Peyer's patch (tissue), 4 donors: ENCODE data around the gene VBP1. TPM values are rescaled to one million over a fixed set of nuclear protein-coding genes. Genes with fewer than 3 reads are reported as not detected.
A peak's percentile ranks its signal among the peaks of the same experiment; 100 is the strongest.
"Not testable (repeated sequence)": the region's sequence is repeated elsewhere in the genome, so short reads cannot be mapped to it uniquely, and the experiment has no call there.

Experiments
- DNase-seq, 3 donors: peaks; one replicate each; pipeline ENCODE4 v3.0.0-alpha.2; 2017 to 2019
- H3K27ac ChIP-seq, 4 donors: fragments of 200-600 bp; sonication (generic); one replicate each; pipeline ENCODE4 v1.5.1; 2016 to 2019
- H3K27me3 ChIP-seq, 2 donors: fragments of 200-600 bp; sonication (generic); one replicate each; pipeline ENCODE4 v1.5.1; 2019
- H3K36me3 ChIP-seq, 3 donors: fragments of 200-600 bp; sonication (generic); one replicate each; pipeline ENCODE4 v1.5.1; 2016 to 2019
- H3K4me1 ChIP-seq, 4 donors: fragments of 200-600 bp; sonication (generic); one replicate each; pipeline ENCODE4 v1.5.1; 2016 to 2019
- H3K4me3 ChIP-seq, 4 donors: fragments of 200-600 bp; sonication (generic); 1 replicate in 3 of 4; 2 replicates in 1 of 4; pipeline ENCODE4 v1.5.1; 2016 to 2019; ENCODE audit warnings: mild to moderate bottlenecking in 1 of 4
- H3K9me3 ChIP-seq, 4 donors: fragments of 200-600 bp; sonication (generic); one replicate each; pipeline ENCODE4 v1.5.1; 2016 to 2019; ENCODE audit warnings: mild to moderate bottlenecking in 1 of 4
- POLR2A ChIP-seq, 2 donors: fragments of 450-650 bp; IDR thresholded peaks; one replicate each; pipeline ENCODE4 v1.5.1; 2017; ENCODE audit warnings: antibody characterized with exemption in 2 of 2, mild to moderate bottlenecking in 2 of 2, moderate library complexity in 2 of 2
- total RNA-seq, 4 donors: library from RNA; depleted of rRNA; stranded (reverse); fragments of >200 nt; gene quantifications; one replicate each; pipeline ENCODE4 v1.1.0, GENCODE V29; 2016
- TF ChIP-seq, protein P1 (sequence below), 6 experiments: fragments of 450-650 bp in 4 of 6; fragments of 200-600 bp in 2 of 6; sonication (generic) in 1 of 6; IDR thresholded peaks; one replicate each; pipeline ENCODE4 v1.5.1; 2017 to 2019; ENCODE audit warnings: antibody characterized with exemption in 6 of 6, mild to moderate bottlenecking in 3 of 6, moderate library complexity in 1 of 6

Gene VBP1
- total RNA-seq, 4 donors from 2014 or later, result 11.7 to 31.9 (median 21.8) TPM

DNA sequence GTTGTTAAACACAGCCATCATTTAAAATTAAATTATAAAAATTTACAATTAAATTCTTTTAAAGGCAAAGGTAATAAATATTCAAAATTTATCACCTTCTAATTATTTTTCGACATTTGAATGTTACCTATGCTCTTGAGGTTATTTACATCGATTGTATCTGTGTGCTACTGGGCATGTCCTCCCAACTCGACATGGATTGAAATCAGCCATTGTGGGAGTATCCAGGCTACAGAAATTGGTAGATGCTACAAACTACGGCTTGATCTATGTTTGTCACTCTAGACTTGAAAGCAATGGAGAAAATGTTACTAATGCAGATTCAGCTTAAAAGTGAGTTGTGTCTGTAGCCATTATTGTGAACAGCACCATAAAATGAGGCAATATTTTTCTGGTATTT is 2.5 kb upstream of the VBP1 start:
- Histone ChIP-seq H3K9me3 (no peaks in the 10 kb centered on the region), H3K27ac (no peak overlapping the region), H3K4me1 (peaks cover 0 to 15% (median 0%) of the 10 kb centered on the region in 4 donors), H3K4me3 (no peak overlapping the region), H3K36me3 (no peaks in the 10 kb centered on the region), H3K27me3 (no peaks in the 10 kb centered on the region)
- no peak for DNase-seq
- TF ChIP-seq, protein P1, sequence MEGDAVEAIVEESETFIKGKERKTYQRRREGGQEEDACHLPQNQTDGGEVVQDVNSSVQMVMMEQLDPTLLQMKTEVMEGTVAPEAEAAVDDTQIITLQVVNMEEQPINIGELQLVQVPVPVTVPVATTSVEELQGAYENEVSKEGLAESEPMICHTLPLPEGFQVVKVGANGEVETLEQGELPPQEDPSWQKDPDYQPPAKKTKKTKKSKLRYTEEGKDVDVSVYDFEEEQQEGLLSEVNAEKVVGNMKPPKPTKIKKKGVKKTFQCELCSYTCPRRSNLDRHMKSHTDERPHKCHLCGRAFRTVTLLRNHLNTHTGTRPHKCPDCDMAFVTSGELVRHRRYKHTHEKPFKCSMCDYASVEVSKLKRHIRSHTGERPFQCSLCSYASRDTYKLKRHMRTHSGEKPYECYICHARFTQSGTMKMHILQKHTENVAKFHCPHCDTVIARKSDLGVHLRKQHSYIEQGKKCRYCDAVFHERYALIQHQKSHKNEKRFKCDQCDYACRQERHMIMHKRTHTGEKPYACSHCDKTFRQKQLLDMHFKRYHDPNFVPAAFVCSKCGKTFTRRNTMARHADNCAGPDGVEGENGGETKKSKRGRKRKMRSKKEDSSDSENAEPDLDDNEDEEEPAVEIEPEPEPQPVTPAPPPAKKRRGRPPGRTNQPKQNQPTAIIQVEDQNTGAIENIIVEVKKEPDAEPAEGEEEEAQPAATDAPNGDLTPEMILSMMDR (IDR thresholded peaks at IDR 0.05), result no peak
- TF ChIP-seq POLR2A (IDR thresholded peaks at IDR 0.05), result no peak

DNA sequence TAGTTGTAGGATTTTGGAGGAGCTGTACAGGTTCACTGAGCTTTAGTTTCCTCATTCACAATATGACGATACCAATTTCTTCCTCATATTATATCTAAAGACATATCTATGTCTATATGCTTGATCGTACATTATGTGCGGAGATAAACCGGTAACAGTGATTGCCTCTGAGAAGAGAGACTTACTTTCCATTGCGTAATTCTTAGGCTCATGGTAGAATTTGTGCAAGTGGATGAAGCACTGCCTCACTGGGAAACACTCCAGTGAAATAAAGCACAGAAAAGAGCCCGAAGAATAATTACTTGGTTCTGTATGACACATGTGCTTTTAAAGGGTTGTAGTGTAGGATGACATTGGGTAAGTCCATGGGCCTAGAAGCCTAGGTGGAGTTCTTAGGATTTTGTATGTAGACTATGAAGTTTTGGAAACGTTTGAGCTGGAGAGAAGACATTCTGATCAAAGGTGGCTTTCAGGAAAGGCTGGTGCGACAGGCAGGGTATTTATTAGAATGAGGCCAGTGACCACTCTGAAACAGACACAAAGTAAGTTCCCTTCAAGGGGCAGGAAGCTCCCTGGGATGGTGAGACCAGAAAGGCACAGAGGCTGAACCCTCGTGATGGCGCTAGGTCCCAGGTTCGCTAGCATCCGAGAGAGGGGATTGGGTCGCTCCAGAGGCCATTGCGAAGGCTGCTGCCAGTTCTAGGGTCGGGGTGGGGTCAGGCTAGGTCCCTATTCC is 649 bp upstream of the VBP1 start:
- H3K4me3 ChIP-seq, result peak overlapping the region; percentile 58 to 95 (median 66)
- H3K36me3 ChIP-seq, result peaks cover 0 to under 1% (median 0%) of the 10 kb centered on the region in 3 donors
- peaks cover 0 to 18% (median 0%) of the 10 kb centered on the region in 4 donors for H3K4me1 ChIP-seq
- peak overlapping the region; percentile 77 to 94 (median 86) for H3K27ac ChIP-seq
- no peaks in the 10 kb centered on the region for H3K27me3 ChIP-seq
- H3K9me3 ChIP-seq, result no peaks in the 10 kb centered on the region
- TF ChIP-seq, protein P1 (IDR thresholded peaks at IDR 0.05), result no peak
- TF ChIP-seq POLR2A (IDR thresholded peaks at IDR 0.05), result no peak
- no peak for DNase-seq

DNA sequence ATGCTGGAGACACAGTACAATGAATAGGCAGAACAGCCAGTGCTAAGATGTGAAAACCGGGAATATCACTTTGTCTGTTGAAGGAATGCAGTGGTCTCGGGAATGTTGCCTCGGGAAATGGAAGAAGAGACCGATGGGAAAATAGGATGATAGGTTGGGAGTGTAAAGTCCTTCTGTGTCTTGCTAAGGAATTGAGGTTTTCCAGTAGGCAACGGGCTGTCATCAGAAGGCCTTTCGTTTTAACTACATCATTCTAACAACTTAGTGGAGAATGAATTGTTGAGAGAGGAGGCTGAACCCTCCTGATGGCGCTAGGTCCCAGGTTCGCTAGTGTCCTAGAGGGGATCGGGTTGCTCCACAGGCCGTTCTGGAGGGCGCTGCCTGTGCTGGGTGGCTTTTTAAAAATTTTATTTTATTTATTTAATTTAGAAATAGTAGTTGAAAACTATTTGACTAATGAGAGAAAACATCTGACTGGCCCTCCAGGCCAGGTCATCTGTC is 730 bp downstream of the VBP1 start:
- peak overlapping the region; percentile 77 to 94 (median 86) for H3K27ac ChIP-seq
- DNase-seq, result no peak
- H3K27me3 ChIP-seq, result no peaks in the 10 kb centered on the region
- H3K36me3 ChIP-seq, result peaks cover 0 to 11% (median 0%) of the 10 kb centered on the region in 3 donors
- H3K9me3 ChIP-seq, result no peaks in the 10 kb centered on the region
- H3K4me1 ChIP-seq, result peaks cover 0 to 18% (median 0%) of the 10 kb centered on the region in 4 donors
- TF ChIP-seq, protein P1 (IDR thresholded peaks at IDR 0.05), result no peak
- TF ChIP-seq POLR2A (IDR thresholded peaks at IDR 0.05), result no peak
- H3K4me3 ChIP-seq, result peak overlapping the region; percentile 58 to 95 (median 66)

DNA sequence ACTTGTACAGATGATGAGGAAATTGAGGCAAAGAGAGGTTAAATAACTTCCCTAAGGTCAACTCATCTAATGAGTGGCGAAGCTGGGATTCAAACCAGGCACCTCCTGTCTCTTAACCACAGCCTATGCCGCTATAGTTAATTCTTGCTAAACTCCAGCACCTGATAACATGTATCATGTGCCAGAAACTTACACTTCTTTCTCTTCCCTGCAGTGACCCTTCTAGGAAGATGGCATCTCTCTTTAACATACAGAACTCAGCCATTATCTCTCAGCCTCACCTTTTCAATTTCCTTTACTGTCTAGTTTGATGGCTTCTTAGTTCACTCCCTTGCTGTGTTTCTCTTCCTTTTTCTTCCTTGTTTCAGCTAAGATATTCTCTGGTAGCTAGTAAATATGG is 2.5 kb downstream of the VBP1 start:
- H3K9me3 ChIP-seq, result no peaks in the 10 kb centered on the region
- peaks cover 0 to 11% (median 0%) of the 10 kb centered on the region in 3 donors for H3K36me3 ChIP-seq
- no peak overlapping the region for H3K27ac ChIP-seq
- H3K4me3 ChIP-seq, result no peak overlapping the region
- DNase-seq, result no peak
- H3K27me3 ChIP-seq, result no peaks in the 10 kb centered on the region
- H3K4me1 ChIP-seq, result peaks cover 0 to 18% (median 0%) of the 10 kb centered on the region in 4 donors
- no peak for TF ChIP-seq POLR2A (IDR thresholded peaks at IDR 0.05)
- TF ChIP-seq, protein P1 (IDR thresholded peaks at IDR 0.05), result no peak

DNA sequence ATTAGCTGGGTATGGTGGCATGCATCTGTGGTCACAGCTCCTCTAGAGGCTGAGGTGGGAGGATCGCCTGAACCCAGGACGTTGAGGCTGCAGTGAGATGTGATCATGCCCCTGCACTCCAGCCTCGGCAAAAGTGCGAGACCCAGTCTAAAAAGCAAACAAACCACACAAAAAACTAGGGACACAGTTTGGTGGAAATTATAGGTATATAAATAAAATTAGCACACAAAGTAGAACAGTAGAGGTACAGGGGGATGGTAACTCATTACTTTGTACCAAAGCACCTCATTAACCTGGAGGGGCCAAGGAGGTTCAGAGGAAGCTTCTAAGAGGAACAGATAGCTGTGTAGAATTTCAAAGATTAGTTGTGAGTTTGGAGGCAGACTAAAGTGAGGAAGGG is 5.1 kb downstream of the VBP1 start:
- Histone ChIP-seq H3K27me3 (no peaks in the 10 kb centered on the region), H3K4me3 (no peak overlapping the region), H3K27ac (no peak overlapping the region), H3K36me3 (peaks cover 0 to 11% (median 0%) of the 10 kb centered on the region in 3 donors), H3K9me3 (no peaks in the 10 kb centered on the region), H3K4me1 (peaks cover 0 to 18% (median 0%) of the 10 kb centered on the region in 4 donors)
- DNase-seq, result no peak
- TF ChIP-seq, protein P1 (IDR thresholded peaks at IDR 0.05), result no peak
- TF ChIP-seq POLR2A (IDR thresholded peaks at IDR 0.05), result no peak

DNA sequence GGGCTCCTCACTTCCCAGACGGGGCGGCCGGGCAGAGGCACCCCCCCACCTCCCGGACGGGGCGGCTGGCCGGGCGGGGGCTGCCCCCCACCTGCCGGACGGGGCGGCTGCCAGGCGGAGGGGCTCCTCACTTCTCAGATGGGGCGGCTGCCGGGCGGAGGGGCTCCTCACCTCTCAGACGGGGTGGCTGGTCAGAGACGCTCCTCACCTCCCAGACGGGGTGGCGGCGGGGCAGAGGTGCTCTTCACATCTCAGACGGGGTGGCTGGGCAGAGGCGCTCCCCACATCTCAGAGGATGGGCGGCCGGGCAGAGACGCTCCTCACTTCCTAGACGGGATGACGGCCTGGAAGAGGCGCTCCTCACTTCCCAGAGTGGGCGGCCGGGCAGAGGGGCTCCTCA is 7.5 kb downstream of the VBP1 start:
- H3K9me3 ChIP-seq, H3K27ac ChIP-seq, H3K4me3 ChIP-seq, H3K27me3 ChIP-seq, H3K4me1 ChIP-seq, DNase-seq: not testable (repeated sequence)
- peaks cover 0 to 16% (median 0%) of the 10 kb centered on the region in 3 donors for H3K36me3 ChIP-seq
